Esophagus squamous epithelium (tissue), 4 donors: Measurements from ENCODE around the gene ASPM.

Source experiments
- CTCF ChIP-seq, 6 experiments: fragments of 450-650 bp in 4 of 6; fragments of 200-600 bp in 2 of 6; sonication (generic) in 2 of 6; IDR thresholded peaks; one replicate each; pipeline ENCODE4 v1.5.1; 2016 to 2019; ENCODE audit warnings: antibody characterized with exemption in 6 of 6, mild to moderate bottlenecking in 4 of 6, moderate library complexity in 4 of 6
- POLR2A ChIP-seq, 4 donors: fragments of 450-650 bp; IDR thresholded peaks; one replicate each; pipeline ENCODE4 v1.6.1; 2017; ENCODE audit warnings: antibody characterized with exemption in 4 of 4, mild to moderate bottlenecking in 4 of 4, moderate library complexity in 3 of 4

GRCh38 chr1:197182716-197183115 lies 36.2 kb upstream of the ASPM start:
- no peak for TF ChIP-seq CTCF (IDR thresholded peaks at IDR 0.05)
- no peak for TF ChIP-seq POLR2A (IDR thresholded peaks at IDR 0.05)
